GM12801 (cell line): ENCODE data around the gene SMG7.

Experiments
- CTCF ChIP-seq: IDR thresholded peaks from one replicate; pipeline ENCODE4 v1.5.1; 2011; ENCODE audit warnings: control low read depth; ENCODE audit not compliant: insufficient read length; ENCODE audit errors: extremely low read depth

Gene SMG7

GRCh38 chr1:183438060-183438459 lies 34.2 kb upstream of the SMG7 start:
- no peak for TF ChIP-seq CTCF

GRCh38 chr1:183443011-183443410 lies 29.3 kb upstream of the SMG7 start:
- no peak for TF ChIP-seq CTCF

- no peak for TF ChIP-seq CTCF
These were observed 28.8 kb upstream of the SMG7 start for GRCh38 chr1:183443466-183443865.

- no peak for TF ChIP-seq CTCF
These were observed 28.1 kb upstream of the SMG7 start for GRCh38 chr1:183444243-183444642.

- TF ChIP-seq CTCF: no peak
These were observed 23.0 kb upstream of the SMG7 start for GRCh38 chr1:183449223-183449770.

- no peak for TF ChIP-seq CTCF
These were observed 22.2 kb upstream of the SMG7 start for GRCh38 chr1:183450093-183450492.

DNA sequence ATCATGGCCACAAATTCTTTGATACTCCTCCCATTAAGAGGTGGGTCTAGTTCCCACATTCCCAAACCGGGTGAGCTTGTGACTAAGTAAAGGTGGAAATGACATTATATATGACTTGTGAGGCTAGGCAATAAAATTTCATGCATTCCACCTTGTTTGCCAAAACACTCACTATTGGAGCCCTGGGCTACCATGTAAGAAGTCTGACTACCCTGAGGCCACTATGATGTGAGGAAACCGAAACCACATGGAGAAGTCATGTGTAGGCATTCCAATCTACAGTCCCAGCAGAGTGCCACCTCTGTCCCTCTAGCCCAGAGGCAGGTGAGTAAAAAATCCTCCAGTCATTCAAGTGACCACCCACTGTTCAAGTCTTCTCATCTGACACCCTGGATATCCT lies 17.9 kb upstream of the SMG7 start:
- TF ChIP-seq CTCF: no peak

GRCh38 chr1:183456826-183457225 lies 15.5 kb upstream of the SMG7 start:
- no peak for TF ChIP-seq CTCF
